Mesenchymal stem cell (in vitro differentiated cells and primary cell): ENCODE results near the gene COPZ2.
A peak's percentile ranks its signal among the peaks of the same experiment; 100 is the strongest.

ENCODE experiments used
- DNase-seq: peaks from one replicate; pipeline ENCODE4 v3.0.0-alpha.2; 2013
- H2AFZ ChIP-seq: one replicate; pipeline ENCODE4 v1.6.1; 2013; ENCODE audit warnings: low read depth, mild to moderate bottlenecking, control low read depth, inconsistent platforms, low read length, moderate library complexity
- H2AK5ac ChIP-seq: 2 replicates; pipeline ENCODE4 v1.6.1; 2013; ENCODE audit warnings: low read length, moderate library complexity, mild to moderate bottlenecking, inconsistent platforms; ENCODE audit not compliant: severe bottlenecking
- H2BK120ac ChIP-seq: one replicate; pipeline ENCODE4 v1.6.1; 2013; ENCODE audit warnings: low read depth, mild to moderate bottlenecking, inconsistent platforms, low read length, moderate library complexity
- H2BK12ac ChIP-seq, 2 experiments: one replicate each; pipeline ENCODE4 v1.6.1; 2013; ENCODE audit warnings: inconsistent platforms in 2 of 2, low read length in 2 of 2, mild to moderate bottlenecking in 2 of 2, moderate library complexity in 2 of 2, control low read depth in 1 of 2
- H2BK15ac ChIP-seq: one replicate; pipeline ENCODE4 v1.6.1; 2013; ENCODE audit warnings: mild to moderate bottlenecking, low read depth, inconsistent platforms; ENCODE audit not compliant: poor library complexity, severe bottlenecking
- H2BK5ac ChIP-seq: 2 replicates; pipeline ENCODE4 v1.6.1; 2013; ENCODE audit warnings: low read depth, mild to moderate bottlenecking, low read length, control low read depth, inconsistent platforms; ENCODE audit not compliant: poor library complexity, severe bottlenecking
- H3K14ac ChIP-seq, 2 experiments: one replicate each; pipeline ENCODE4 v1.6.1; 2013; ENCODE audit warnings: inconsistent platforms in 2 of 2, low read length in 2 of 2, control low read depth in 1 of 2, mild to moderate bottlenecking in 1 of 2, moderate library complexity in 1 of 2
- H3K18ac ChIP-seq, 2 experiments: one replicate each; pipeline ENCODE4 v1.6.1; 2013; ENCODE audit warnings: inconsistent platforms in 2 of 2, low read length in 2 of 2, control low read depth in 1 of 2, low read depth in 1 of 2, mild to moderate bottlenecking in 1 of 2
- H3K23ac ChIP-seq, 2 experiments: one replicate each; pipeline ENCODE4 v1.6.1; 2013; ENCODE audit warnings: inconsistent platforms in 2 of 2, low read length in 2 of 2, mild to moderate bottlenecking in 2 of 2, moderate library complexity in 2 of 2, control low read depth in 1 of 2
- H3K27ac ChIP-seq: 2 replicates; pipeline ENCODE4 v1.5.1; 2013; ENCODE audit warnings: mild to moderate bottlenecking, moderate library complexity, low read length, control low read depth, inconsistent platforms; ENCODE audit not compliant: poor library complexity, severe bottlenecking
- H3K27me3 ChIP-seq, 2 experiments: 2 replicates each; pipeline versions ENCODE4 v1.6.1 to v1.7.0; 2013; ENCODE audit warnings: low read length in 2 of 2, mild to moderate bottlenecking in 2 of 2, moderate library complexity in 2 of 2, control low read depth in 1 of 2, inconsistent platforms in 1 of 2; ENCODE audit not compliant: control insufficient read depth in 1 of 2, insufficient read depth in 1 of 2
- H3K36me3 ChIP-seq, 2 experiments: 2 replicates each; pipeline versions ENCODE4 v1.6.1 to v1.7.0; 2013; ENCODE audit warnings: low read length in 2 of 2, control low read depth in 1 of 2, inconsistent platforms in 1 of 2, low read depth in 1 of 2, mild to moderate bottlenecking in 1 of 2; ENCODE audit not compliant: insufficient read depth in 2 of 2, control insufficient read depth in 1 of 2
- H3K4ac ChIP-seq, 2 experiments: one replicate each; pipeline ENCODE4 v1.6.1; 2013; ENCODE audit warnings: inconsistent platforms in 2 of 2, low read length in 2 of 2, mild to moderate bottlenecking in 2 of 2, moderate library complexity in 2 of 2, control low read depth in 1 of 2, low read depth in 1 of 2
- H3K4me1 ChIP-seq: 2 replicates; pipeline ENCODE4 v1.6.1; 2013; ENCODE audit warnings: low read depth, low read length, control low read depth; ENCODE audit not compliant: control insufficient read depth, insufficient read depth
- H3K4me2 ChIP-seq: 2 replicates; pipeline ENCODE4 v1.6.1; 2013; ENCODE audit warnings: low read length, mild to moderate bottlenecking, inconsistent platforms; ENCODE audit not compliant: poor library complexity, severe bottlenecking
- H3K4me3 ChIP-seq, 2 experiments: 2 replicates each; pipeline versions ENCODE4 v1.5.1 to v1.7.0; 2013; ENCODE audit warnings: low read length in 2 of 2, mild to moderate bottlenecking in 2 of 2, control low read depth in 1 of 2, low read depth in 1 of 2; ENCODE audit not compliant: insufficient read depth in 1 of 2
- H3K79me1 ChIP-seq: replicated peaks from 2 replicates; pipeline ENCODE4 v1.6.1; 2013; ENCODE audit warnings: mild to moderate bottlenecking, control low read depth, low read length, inconsistent platforms; ENCODE audit not compliant: poor library complexity, severe bottlenecking
- H3K9ac ChIP-seq: 2 replicates; pipeline ENCODE4 v1.7.0; 2013; ENCODE audit warnings: mild to moderate bottlenecking, low read length, moderate library complexity
- H3K9me3 ChIP-seq: 2 replicates; pipeline ENCODE4 v1.7.0; 2013; ENCODE audit warnings: mild to moderate bottlenecking, low read length; ENCODE audit not compliant: control insufficient read depth
- H4K8ac ChIP-seq: one replicate; pipeline ENCODE4 v1.6.1; 2013; ENCODE audit warnings: inconsistent platforms, mild to moderate bottlenecking, low read length, moderate library complexity
- H4K91ac ChIP-seq: one replicate; pipeline ENCODE4 v1.6.1; 2013; ENCODE audit warnings: mild to moderate bottlenecking, low read length, inconsistent platforms
- WGBS: methylation state at CpG from one replicate; pipeline ENCODE4 v1.1.7; 2013; ENCODE audit warnings: mixed read lengths; 5-methylcytosine and 5-hydroxymethylcytosine counted together

COPZ2 gene

GRCh38 chr17:48066656-48067055 is 29.1 kb upstream of the COPZ2 start:
- H4K91ac ChIP-seq, result no peak overlapping the region
- no peak overlapping the region for H3K14ac ChIP-seq
- H3K4me2 ChIP-seq, result no peak overlapping the region
- no peak overlapping the region for H2BK5ac ChIP-seq
- no peak overlapping the region for H3K4me3 ChIP-seq
- H3K4me1 ChIP-seq, result peaks cover 4% of the 10 kb centered on the region
- H3K4ac ChIP-seq, result no peak overlapping the region
- no peak overlapping the region for H3K18ac ChIP-seq
- no peak overlapping the region for H2BK12ac ChIP-seq
- H3K79me1 ChIP-seq, result peaks cover 25% of the 10 kb centered on the region
- peaks cover 32 to 62% of the 10 kb centered on the region in 2 experiments for H3K36me3 ChIP-seq
- H2AK5ac ChIP-seq, result no peak overlapping the region
- H3K27ac ChIP-seq, result no peak overlapping the region
- no peak for DNase-seq
- no peak overlapping the region for H3K23ac ChIP-seq
- H3K9ac ChIP-seq, result no peak overlapping the region
- no peak overlapping the region for H4K8ac ChIP-seq
- no peaks in the 10 kb centered on the region for H3K9me3 ChIP-seq
- WGBS, result 100% methylated on average over 1 of the region's 1 CpG
- no peak overlapping the region for H2BK15ac ChIP-seq
- no peak overlapping the region for H2BK120ac ChIP-seq
- H2AFZ ChIP-seq, result no peak overlapping the region
- no peaks in the 10 kb centered on the region for H3K27me3 ChIP-seq

DNA sequence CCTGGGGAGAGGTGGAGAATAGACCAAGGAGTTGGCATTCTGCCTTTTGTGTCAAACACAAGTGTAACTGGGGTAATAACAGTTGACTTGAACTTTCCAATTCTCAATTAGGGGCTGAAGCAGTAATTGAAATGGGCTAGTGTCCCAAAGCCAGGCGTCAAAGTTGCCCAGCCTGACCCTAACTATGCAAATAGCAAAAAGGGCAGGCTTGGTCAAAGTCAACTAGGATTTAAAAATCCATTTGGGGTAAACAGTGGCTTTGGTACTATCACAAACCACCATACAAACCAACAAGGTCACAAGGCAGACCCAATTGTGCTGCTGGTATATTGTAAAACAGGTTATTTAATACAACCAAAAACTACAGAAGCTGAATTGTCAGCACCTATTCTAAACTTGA is 28.6 kb upstream of the COPZ2 start:
- 100% methylated on average over 1 of the region's 1 CpG for WGBS
- H3K18ac ChIP-seq, result no peak overlapping the region
- H3K4ac ChIP-seq, result no peak overlapping the region

DNA sequence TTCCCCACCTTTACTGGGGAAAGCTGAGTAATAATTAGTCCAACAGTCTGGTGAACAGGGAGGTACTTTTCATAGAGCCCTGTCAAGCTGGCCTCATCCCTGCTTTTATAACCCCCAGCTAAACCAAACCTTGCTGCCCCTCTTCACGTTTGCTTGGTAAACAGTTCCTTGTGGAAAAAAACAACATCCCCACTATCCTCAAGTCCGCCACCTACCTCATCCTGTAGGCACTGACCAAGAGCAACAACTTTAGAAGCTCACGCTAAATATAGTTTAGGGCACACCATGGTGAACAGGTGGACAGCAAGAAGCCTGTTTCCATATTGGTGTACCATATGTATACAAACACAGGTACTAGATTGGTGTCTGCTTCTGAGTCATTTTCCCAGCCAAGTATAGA is 27.0 kb upstream of the COPZ2 start:
- no peak overlapping the region for H3K9ac ChIP-seq
- no peak overlapping the region for H2BK15ac ChIP-seq
- no peak overlapping the region for H2BK120ac ChIP-seq
- 85% methylated on average over 3 of the region's 3 CpGs for WGBS
- H3K14ac ChIP-seq, result no peak overlapping the region
- H3K4me2 ChIP-seq, result no peak overlapping the region
- H2AK5ac ChIP-seq, result no peak overlapping the region
- no peak overlapping the region for H2AFZ ChIP-seq
- no peaks in the 10 kb centered on the region for H3K9me3 ChIP-seq
- H3K23ac ChIP-seq, result no peak overlapping the region
- no peak overlapping the region for H2BK12ac ChIP-seq
- H3K4me3 ChIP-seq, result no peak overlapping the region
- H3K27ac ChIP-seq, result no peak overlapping the region
- no peak overlapping the region for H3K18ac ChIP-seq
- peaks cover 22% of the 10 kb centered on the region for H3K79me1 ChIP-seq
- H3K4me1 ChIP-seq, result peaks cover 4% of the 10 kb centered on the region
- no peaks in the 10 kb centered on the region for H3K27me3 ChIP-seq
- no peak for DNase-seq
- H4K8ac ChIP-seq, result no peak overlapping the region
- no peak overlapping the region for H3K4ac ChIP-seq
- no peak overlapping the region for H2BK5ac ChIP-seq
- peaks cover 35 to 64% of the 10 kb centered on the region in 2 experiments for H3K36me3 ChIP-seq
- no peak overlapping the region for H4K91ac ChIP-seq

More for the DNA sequence above, 28.6 kb upstream of the COPZ2 start:
- Histone ChIP-seq H2BK5ac (no peak overlapping the region), H3K9ac (no peak overlapping the region), H2AFZ (no peak overlapping the region), H3K27ac (no peak overlapping the region), H2AK5ac (peak overlapping the region; percentile 42), H3K79me1 (peaks cover 23% of the 10 kb centered on the region), H3K4me2 (no peak overlapping the region), H3K4me3 (no peak overlapping the region), H3K9me3 (no peaks in the 10 kb centered on the region), H3K27me3 (no peaks in the 10 kb centered on the region), H3K36me3 (peaks cover 30 to 61% of the 10 kb centered on the region in 2 experiments), H2BK12ac (no peak overlapping the region), H2BK15ac (no peak overlapping the region), H3K4me1 (peaks cover 4% of the 10 kb centered on the region), H2BK120ac (no peak overlapping the region), H3K23ac (no peak overlapping the region), H4K8ac (no peak overlapping the region), H3K14ac (no peak overlapping the region), H4K91ac (no peak overlapping the region)
- DNase-seq, result no peak

DNA sequence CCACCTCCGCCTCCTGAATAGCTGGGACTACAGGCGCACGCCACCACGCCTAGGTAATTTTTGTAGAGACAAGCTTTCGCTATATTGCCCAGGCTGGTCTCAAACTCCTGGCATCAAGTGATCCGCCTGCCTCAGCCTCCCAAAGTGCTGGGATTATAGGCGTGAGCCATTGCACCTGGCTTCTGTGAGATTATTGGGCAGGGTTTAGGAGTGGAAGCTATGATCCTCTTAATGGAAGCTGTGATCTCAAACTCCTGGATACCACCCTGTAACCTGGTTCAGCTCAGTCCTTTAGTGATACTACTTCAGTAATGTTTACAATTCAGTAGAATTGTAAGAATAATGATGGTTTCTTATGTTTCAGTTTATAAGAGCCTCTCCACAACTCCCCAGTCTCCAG is 24.7 kb upstream of the COPZ2 start:
- Histone ChIP-seq H3K4ac (no peak overlapping the region), H4K91ac (no peak overlapping the region), H2AFZ (no peak overlapping the region), H2BK5ac (no peak overlapping the region), H3K27ac (no peak overlapping the region), H2BK120ac (no peak overlapping the region), H2AK5ac (no peak overlapping the region), H3K4me3 (no peak overlapping the region), H3K9ac (no peak overlapping the region), H3K9me3 (no peaks in the 10 kb centered on the region), H3K79me1 (peaks cover 39% of the 10 kb centered on the region), H2BK15ac (no peak overlapping the region), H3K4me2 (no peak overlapping the region), H3K18ac (no peak overlapping the region), H3K23ac (no peak overlapping the region), H3K4me1 (peaks cover 6% of the 10 kb centered on the region), H3K36me3 (peaks cover 52 to 85% of the 10 kb centered on the region in 2 experiments), H3K14ac (no peak overlapping the region), H4K8ac (no peak overlapping the region), H3K27me3 (no peaks in the 10 kb centered on the region), H2BK12ac (no peak overlapping the region)
- 95% methylated on average over 7 of the region's 7 CpGs for WGBS
- DNase-seq, result no peak
